Measurements from ENCODE around the gene TIGAR.

The TIGAR gene, protein sequence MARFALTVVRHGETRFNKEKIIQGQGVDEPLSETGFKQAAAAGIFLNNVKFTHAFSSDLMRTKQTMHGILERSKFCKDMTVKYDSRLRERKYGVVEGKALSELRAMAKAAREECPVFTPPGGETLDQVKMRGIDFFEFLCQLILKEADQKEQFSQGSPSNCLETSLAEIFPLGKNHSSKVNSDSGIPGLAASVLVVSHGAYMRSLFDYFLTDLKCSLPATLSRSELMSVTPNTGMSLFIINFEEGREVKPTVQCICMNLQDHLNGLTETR

DNA sequence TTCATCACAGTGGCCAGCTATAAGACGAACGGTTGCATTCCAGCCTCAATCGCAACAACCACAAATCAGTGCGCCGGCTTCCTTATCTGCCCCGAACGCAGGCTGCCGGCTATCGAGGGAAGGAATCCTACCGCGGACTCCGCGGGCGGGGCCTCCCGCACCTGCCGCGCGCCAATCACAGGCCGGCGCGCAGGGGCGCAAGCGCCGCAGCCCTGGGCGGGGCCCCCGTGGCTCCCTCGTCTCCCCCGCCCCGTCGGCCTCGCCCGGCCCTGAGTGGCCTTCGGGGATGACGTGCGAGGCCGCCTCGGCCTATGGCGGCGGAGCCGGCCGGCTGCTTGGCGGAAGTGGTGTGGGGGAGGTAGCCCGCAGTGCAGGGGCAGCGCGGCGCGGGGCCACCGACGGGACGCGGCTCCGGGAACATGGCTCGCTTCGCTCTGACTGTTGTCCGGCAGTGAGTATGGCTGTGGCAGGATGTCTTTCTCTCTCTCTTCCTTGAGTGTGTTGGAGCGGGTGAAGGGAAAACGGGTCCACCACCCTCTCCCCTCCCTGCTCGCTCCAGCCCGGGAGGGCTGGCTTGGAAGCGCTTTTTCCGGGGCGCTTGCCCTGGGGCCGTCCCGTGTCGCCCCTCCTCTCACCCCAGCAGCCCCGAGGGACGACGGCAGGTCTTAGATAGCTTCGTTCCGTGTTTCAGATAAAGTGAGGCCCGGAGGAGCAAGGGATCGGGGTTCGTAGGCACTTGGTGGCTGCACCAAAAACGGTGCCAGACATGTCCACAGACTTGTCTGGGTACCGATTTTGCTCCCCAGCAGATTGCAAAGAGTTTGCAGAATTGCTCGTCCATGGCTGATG lies at the start of gene TIGAR:
Gene TIGAR, plus strand, starts transcription at position 361 of the 849 bp plus-strand sequence. Its CDS starts 59 bp downstream, at position 420.
- peak; percentile 95 for DNase-seq

DNA sequence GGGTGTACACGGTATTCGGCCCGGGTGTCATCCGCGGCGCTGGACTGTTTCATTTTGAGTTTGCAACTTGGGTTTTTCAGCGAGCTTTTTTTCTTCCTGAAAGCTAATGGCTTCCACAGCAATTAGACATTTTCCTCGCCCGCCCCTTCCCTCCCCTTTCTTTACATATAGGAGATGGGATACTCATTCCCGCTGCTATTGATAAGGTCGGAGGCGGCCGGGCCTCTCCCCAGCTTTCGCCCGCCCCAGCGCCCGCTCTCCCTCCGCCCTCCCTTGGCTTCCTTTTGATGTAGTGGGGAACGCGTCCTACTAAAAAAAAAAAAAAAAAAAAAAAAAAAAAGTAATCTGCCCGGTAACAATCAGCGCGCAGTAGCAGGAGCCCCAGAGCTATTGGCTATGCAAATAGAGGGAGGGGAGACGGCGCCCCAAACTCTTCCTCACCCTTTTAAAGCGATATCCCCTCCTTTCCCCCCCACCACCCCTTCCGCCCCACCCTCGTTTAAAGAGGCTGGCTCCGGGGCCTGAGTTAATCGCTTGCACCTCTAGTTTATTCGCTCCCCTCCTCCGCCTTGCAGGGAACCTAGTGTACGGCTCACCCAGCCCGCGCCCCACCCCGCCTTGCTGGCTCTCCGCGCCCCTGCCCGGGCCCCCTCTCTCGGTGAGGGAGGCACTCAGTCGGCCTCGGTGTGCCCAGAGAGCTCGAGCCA lies 49.1 kb upstream of the TIGAR start:
- DNase-seq = no peak

DNA sequence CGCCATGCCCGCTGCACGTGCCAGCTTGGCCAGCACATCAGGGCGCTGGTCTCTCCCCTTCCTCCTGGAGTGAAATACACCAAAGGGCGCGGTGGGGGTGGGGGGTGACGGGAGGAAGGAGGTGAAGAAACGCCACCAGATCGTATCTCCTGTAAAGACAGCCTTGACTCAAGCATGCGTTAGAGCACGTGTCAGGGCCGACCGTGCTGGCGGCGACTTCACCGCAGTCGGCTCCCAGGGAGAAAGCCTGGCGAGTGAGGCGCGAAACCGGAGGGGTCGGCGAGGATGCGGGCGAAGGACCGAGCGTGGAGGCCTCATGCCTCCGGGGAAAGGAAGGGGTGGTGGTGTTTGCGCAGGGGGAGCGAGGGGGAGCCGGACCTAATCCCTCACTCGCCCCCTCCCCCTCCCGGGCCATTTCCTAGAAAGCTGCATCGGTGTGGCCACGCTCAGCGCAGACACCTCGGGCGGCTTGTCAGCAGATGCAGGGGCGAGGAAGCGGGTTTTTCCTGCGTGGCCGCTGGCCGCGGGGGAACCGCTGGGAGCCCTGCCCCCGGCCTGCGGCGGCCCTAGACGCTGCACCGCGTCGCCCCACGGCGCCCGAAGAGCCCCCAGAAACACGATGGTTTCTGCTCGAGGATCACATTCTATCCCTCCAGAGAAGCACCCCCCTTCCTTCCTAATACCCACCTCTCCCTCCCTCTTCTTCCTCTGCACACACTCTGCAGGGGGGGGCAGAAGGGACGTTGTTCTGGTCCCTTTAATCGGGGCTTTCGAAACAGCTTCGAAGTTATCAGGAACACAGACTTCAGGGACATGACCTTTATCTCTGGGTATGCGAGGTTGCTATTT lies 48.4 kb upstream of the TIGAR start:
- DNase-seq = no peak

DNA sequence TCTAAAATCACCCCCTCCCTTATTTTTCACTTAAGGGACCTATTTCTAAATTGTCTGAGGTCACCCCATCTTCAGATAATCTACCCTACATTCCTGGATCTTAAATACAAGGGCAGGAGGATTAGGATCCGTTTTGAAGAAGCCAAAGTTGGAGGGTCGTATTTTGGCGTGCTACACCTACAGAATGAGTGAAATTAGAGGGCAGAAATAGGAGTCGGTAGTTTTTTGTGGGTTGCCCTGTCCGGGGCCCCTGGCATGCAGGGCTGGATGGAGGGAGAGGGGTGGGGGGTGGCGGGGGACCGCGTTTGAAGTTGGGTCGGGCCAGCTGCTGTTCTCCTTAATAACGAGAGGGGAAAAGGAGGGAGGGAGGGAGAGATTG lies 47.8 kb upstream of the TIGAR start:
- DNase-seq = no peak

DNA sequence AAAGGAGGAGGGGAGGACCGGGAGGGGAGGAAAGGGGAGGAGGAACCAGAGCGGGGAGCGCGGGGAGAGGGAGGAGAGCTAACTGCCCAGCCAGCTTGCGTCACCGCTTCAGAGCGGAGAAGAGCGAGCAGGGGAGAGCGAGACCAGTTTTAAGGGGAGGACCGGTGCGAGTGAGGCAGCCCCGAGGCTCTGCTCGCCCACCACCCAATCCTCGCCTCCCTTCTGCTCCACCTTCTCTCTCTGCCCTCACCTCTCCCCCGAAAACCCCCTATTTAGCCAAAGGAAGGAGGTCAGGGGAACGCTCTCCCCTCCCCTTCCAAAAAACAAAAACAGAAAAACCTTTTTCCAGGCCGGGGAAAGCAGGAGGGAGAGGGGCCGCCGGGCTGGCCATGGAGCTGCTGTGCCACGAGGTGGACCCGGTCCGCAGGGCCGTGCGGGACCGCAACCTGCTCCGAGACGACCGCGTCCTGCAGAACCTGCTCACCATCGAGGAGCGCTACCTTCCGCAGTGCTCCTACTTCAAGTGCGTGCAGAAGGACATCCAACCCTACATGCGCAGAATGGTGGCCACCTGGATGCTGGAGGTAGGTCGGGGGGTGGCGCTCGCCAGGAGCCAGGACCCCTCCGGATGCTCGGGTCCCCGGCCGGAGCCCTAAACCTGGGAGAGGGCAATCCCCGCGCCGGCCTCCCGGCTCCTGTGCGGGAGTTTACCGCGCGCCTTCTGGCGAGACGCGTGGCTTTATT lies 47.2 kb upstream of the TIGAR start, which contains the start of gene CCND2:
Gene CCND2, plus strand, starts transcription at position 111 of the 744 bp plus-strand sequence. Its CDS starts 279 bp downstream, at position 390.
- DNase-seq = no peak

DNA sequence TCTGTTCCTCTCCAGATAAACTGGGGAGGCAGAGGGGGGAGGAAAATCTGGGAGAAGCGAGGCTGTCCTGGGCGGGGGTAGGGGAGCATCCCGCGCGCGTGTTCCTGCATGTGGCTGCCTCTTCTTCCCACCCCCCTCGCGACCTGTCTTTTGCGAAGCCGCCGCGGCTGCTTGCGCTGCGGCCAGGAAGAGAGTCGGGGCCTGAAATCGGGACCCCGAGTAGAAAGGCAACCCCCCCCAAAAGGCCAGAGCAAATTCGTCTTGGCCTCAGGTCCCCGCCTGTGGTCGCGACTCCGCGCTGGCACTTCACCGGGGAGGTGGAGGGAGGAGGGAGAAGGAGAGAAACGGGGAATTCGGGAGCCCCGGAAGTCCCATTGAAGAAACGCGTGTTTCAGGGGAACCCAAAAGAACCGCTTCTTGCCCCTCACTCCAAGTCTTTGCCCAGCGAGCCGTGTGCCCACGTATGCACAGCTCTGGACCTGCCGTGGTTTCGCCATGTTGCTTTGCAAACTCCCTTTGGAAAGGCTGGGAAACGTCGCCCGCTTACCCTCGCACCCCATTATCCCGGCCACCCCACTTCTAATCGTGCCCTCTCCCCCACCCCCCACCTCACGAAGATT lies 46.5 kb upstream of the TIGAR start:
- DNase-seq = no peak

DNA sequence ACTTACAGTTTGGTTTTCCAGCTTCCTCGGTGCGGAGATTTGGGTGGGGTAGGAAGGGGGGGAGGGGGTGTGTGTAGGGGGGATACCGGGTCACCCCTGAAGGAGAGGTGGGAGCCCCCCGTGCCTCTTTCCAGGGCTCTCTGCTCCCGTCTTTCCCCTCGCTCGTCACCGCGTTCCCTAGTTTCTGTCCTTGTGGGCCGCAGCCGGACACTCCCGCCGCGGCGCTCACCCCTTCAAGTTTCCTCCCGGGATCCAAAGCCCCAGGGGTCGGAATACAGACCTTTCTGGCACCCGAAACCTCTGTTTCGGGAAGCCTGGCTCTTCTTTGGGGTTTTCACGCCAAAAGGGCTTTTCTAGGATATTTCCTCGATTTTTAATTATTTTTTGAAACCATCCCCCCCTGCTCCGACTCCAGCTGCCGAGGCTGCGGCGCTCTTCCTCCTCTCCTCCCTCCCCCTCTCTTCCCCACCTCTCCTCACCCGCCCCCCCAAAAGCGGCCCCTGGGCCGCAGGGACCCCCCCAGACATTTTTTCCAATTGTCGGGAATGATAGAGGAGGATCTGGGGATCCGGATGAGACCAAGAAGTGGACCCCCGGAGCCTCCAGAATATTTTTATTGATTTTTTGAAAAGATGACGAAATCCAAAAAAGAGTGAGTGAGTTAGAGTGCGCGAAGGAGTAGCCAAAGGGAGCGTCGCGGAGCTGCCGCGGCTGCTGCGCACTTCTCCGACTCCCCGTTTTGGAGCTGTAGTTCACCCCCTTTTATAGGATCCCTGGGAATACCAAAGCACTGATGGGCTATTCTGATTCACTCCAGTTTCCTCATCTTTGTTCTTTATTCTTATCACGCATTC lies 45.8 kb upstream of the TIGAR start:
- DNase-seq = no peak

DNA sequence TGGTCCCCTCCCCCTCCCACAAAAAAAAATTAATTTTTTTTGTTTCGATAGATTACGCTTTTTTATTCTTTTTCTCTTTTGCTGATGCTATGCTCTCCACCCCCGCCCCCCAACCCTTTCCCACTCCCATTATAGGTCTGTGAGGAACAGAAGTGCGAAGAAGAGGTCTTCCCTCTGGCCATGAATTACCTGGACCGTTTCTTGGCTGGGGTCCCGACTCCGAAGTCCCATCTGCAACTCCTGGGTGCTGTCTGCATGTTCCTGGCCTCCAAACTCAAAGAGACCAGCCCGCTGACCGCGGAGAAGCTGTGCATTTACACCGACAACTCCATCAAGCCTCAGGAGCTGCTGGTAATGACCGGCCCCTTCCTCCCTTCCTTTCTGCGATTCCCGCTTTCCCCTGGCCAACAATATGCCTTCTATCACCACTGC lies 45.1 kb upstream of the TIGAR start:
- DNase-seq = no peak

DNA sequence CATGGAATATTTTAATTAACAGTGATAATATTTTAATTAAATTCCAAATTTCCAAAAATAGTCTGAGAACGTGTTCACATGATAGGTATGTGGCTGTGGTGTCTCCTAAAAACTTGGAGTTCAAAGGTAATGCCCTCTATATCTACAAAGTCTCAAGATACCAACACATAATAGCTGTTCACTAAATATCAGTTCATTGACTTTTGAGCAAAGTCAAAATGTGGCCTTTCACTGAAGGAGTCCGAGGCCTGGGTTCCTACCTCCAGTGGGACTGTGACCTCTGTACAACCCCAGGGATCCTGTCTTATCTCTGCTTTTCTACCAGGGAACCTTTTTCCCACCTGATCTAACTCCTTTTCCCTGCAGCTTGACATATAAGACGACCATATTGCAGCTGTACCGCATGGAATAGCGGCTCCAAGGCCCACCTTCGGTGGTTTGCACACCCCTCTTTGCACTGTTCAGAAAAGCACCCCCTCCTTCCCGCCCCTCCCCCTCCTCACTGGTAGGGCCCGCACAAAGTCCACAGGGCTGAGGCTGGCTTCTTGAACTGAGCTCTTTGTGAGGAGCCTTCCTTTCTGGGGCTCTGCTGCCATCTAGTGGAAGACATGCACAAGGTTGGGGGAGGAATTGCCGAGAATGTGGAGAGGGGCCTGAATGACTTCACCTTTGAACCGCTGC lies 44.3 kb upstream of the TIGAR start:
- DNase-seq = peak; percentile 53

DNA sequence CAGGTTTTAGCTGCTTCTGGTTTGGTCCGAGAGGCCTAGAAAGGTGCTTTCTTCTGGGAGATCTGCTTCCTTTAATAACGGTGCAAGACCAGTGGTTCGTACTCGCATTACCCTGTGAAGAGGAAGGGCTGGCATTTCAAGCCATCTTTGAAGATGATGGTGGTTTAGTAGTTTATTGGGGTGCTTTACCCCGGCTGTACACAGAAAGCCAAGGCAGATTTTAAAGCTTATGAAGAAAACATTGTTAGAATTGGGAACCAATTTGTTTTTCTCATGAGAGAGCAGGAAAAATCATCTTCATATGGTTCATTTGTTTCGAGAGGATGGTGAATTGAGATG lies 43.8 kb upstream of the TIGAR start:
- no peak for DNase-seq

DNA sequence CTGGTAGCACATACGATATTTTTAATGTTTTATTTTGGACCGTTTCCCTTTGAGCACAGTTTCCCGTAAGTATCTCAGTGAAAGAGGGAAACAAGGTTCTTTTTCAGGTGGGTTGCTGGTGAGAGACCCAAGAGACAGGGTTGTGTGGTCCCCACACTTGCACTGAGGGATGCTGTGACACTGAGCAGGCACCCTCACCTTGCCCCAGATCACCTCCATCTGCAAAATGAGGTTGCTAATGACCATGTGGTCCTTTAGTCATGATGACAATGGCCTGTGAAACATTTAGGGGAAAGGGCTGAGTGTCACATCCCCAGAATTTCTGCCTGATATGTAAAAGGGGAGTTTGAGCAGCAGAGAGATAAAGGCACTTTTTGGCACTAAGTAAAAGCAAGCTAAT lies 43.2 kb upstream of the TIGAR start:
- no peak for DNase-seq

DNA sequence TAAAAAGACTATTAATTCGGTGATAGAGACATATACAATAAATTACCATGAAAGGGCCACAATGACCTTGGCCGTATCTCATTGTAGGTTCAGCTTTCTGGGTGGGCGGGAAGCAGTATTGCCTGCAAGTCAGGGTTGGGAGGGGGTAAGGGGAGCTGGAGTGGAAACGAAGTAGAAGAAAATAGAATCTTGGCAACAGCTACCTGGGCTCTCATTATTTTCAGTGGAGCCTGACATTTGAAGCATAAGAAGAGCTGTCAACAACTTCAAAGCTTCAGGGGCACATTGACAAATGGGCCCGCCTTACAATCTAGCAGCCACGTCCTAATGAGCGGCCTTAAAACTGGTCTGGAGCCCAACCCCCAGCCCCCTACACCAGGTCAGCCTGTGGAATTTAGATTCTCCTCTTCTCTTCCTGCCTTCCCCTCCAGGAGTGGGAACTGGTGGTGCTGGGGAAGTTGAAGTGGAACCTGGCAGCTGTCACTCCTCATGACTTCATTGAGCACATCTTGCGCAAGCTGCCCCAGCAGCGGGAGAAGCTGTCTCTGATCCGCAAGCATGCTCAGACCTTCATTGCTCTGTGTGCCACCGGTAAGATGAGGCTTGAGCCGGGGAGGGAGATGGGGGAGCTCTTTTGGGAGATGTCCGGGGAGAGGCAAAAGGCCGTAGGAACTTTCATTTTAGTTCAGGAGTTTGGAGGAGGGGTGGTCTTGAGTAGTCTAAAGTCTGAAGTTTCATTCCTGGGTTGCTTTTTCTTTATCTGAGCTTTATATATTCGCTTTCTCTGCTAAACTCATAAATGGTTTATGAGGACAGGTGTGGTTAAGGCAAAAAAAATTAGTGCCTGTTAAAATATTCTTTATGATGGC lies 42.5 kb upstream of the TIGAR start:
- DNase-seq = no peak

DNA sequence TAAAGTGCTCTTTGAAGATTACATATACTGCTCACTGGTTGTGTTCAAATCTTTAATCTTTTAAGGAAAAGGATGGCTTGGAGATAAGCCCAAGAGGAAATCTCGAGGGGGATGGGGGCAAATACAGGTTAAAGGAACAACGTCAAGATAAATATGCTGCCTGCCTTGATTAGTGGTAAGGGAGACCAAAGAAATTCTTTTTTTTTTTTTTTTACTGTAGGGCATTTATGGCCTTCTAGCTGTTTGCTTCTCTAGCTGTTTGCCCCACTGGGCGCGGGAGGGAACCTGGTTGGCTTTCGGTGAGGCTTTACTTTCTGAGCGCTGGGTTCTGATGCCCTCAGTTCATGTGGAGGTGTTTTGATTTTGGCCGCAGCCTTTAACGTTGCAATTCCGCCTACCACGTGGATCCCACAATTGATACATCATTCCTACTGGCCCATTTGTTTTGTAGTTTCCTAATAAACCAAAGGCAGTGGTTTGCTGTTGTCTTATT lies 41.8 kb upstream of the TIGAR start:
- DNase-seq = no peak

DNA sequence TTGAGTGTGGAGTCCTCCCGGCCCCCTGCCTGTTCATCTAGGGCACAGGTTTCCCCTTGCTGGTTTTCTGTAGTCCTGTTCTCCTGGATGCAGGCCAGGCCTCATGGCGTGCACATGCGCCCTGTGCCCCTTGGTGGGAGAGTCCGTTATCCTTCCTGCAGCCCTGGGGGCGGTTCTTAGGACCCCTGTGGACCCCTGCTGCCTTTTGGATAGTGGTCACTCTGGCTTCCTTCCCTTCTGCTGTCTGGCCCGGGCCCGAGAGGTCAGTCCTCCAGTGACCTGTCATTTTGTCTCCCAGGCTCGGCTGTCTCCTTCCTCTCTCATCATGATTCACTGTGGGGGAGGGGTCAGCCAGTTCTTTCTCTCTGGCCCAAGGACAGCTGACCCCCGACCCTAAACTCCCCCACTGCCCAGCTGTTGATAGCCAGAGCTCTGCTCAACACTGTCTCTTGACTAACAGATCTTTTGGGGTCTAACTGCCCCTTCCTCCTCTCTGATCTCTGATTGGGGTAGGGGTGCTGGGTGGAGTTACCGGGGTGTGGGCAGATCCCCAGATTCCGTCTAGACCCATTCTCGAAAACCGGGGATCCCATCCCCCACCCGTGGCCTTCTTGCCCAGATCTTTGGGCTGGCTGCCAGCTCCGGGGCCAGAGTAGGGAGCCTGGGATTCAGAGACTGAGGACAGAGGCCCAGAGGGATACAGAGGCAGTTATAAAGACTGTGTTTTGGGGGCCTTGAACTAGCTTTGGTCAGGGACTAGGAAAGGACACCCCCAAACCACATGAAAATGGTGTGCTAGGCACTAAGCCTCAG lies 40.5 kb upstream of the TIGAR start:
- DNase-seq = no peak

DNA sequence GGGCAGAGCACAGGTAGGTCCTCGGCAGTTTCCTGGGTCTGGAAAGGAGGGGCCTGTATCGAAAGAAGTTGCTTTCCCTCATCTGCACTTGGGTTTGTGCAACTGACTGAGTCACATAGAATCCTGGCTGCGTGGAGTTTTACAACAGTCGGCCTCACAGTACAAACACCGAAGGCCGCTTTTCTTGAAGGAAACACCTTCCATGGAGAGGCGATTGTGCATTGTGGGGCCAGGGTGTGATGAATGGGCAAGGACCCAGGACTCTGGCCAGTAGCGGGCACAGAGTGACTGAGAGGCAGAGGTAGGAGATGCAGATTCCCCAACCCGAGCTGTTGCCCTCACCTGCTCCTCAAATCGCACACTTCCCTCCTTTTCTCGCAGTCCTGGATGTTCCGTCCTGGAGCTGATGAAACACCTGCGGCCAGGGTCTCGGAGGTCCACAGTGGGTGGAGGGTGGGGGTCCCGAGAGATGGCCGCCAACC lies 39.8 kb upstream of the TIGAR start:
- no peak for DNase-seq

DNA sequence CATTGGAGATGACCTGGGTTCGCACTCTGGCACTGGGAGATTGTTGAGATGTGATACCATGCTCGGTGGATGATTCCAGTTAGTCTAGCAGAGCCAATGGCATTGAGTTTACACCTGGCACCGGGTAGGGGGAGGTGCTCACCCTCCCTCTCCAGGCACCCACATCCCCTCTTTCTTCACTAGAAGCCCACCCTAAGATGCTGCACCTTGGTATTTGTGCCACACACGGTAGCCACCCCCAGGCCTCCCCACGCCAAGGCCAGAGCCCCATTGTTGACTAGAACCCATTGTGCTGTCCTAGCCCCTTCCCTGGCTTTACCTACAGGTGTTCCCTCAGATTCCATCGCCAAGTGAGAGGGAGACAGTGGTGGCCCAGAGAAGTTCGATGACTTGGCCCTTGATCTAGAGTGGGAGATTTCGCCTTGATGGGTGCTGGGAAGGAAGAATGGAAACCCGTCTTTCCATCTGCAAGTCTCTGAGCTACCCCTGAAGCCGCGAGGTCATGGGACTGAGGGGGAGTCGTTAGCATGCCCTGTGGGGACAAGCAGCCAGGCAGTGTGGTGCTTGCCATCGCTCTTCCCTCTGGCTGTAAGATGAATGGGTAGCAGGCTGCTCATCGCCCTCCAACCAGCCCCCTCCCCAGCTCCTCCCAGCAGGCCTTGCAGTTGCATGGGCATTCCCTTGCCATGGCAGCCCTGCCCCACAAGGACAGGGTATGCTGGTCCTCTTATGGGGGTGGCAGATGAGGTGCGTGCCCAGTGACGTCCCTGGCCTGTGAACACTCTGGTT lies 38.7 kb upstream of the TIGAR start:
- no peak for DNase-seq
